Neural cell (in vitro differentiated cells): ENCODE measurements around the gene GPER1. TPM values are rescaled to one million over a fixed set of nuclear protein-coding genes. Genes with fewer than 3 reads are reported as not detected.

Experiments used
- H2AFZ ChIP-seq: fragments of 200-600, 300-800 bp; sonication (generic), shearing (Covaris generic); 2 replicates; pipeline ENCODE4 v1.6.0; 2014; ENCODE audit warnings: low read depth, mild to moderate bottlenecking, antibody characterized with exemption, low read length, moderate library complexity
- H3F3A ChIP-seq: fragments of 200-600 bp; shearing (Covaris generic); 2 replicates; pipeline ENCODE4 v1.6.1; 2016; ENCODE audit warnings: mild to moderate bottlenecking, moderate library complexity, mixed read lengths, antibody characterized with exemption, low read length; ENCODE audit not compliant: insufficient read depth, poor library complexity, severe bottlenecking
- H3K27ac ChIP-seq: fragments of 200-600, 300-800 bp; sonication (generic), shearing (Covaris generic); 2 replicates; pipeline ENCODE4 v1.5.1; 2014; ENCODE audit warnings: mild to moderate bottlenecking, low read length, moderate library complexity
- H3K27me3 ChIP-seq: fragments of 300-800, 200-600 bp; sonication (generic), shearing (Covaris generic); 2 replicates; pipeline ENCODE4 v1.6.0; 2014; ENCODE audit warnings: mild to moderate bottlenecking, low read depth, low read length, moderate library complexity; ENCODE audit not compliant: insufficient read depth
- H3K36me3 ChIP-seq: fragments of 300-800, 200-600 bp; sonication (generic), shearing (Covaris generic); 2 replicates; pipeline ENCODE4 v1.5.1; 2014; ENCODE audit warnings: mild to moderate bottlenecking, antibody characterized with exemption, low read length, moderate library complexity; ENCODE audit not compliant: insufficient read depth
- H3K4me2 ChIP-seq: fragments of 300-800, 200-600 bp; sonication (generic), shearing (Covaris generic); 2 replicates; pipeline ENCODE4 v1.6.0; 2014; ENCODE audit warnings: mild to moderate bottlenecking, low read length
- H3K4me3 ChIP-seq: fragments of 300-800, 200-600 bp; sonication (generic), shearing (Covaris generic); 2 replicates; pipeline ENCODE4 v1.5.1; 2014; ENCODE audit warnings: mild to moderate bottlenecking, low read length, moderate library complexity
- H3K79me2 ChIP-seq: fragments of 200-600 bp; shearing (Covaris generic); replicated peaks from 2 replicates; pipeline ENCODE4 v1.6.0; 2014; ENCODE audit warnings: mild to moderate bottlenecking, low read length, moderate library complexity; ENCODE audit not compliant: insufficient read depth
- H3K9ac ChIP-seq: fragments of 300-800, 200-600 bp; sonication (generic), shearing (Covaris generic); 2 replicates; pipeline ENCODE4 v1.6.1; 2016; ENCODE audit warnings: mild to moderate bottlenecking, low read length, mixed read lengths
- H3K9me2 ChIP-seq: fragments of 200-600 bp; shearing (Covaris generic); 2 replicates; pipeline ENCODE4 v1.6.1; 2016; ENCODE audit warnings: mild to moderate bottlenecking, low read length, mixed read lengths; ENCODE audit not compliant: insufficient read depth
- H3K9me3 ChIP-seq: fragments of 200-600, 300-800 bp; sonication (generic), shearing (Covaris generic); 2 replicates; pipeline ENCODE4 v1.6.1; 2016; ENCODE audit warnings: mild to moderate bottlenecking, mixed run types, low read length, moderate library complexity, mixed read lengths
- H4K20me1 ChIP-seq: fragments of 200-600 bp; shearing (Covaris generic); 2 replicates; pipeline ENCODE4 v1.6.1; 2016; ENCODE audit warnings: mild to moderate bottlenecking, mixed run types; ENCODE audit not compliant: insufficient read depth
- CTCF ChIP-seq: fragments of 450-650 bp; IDR thresholded peaks from 2 replicates; pipeline ENCODE4 v1.5.1; 2014; ENCODE audit warnings: antibody characterized with exemption, mild to moderate bottlenecking, moderate library complexity; ENCODE audit not compliant: poor library complexity, severe bottlenecking
- EP300 ChIP-seq: fragments of 450-650 bp; conservative IDR thresholded peaks from 2 replicates; pipeline ENCODE4 v1.6.1; 2014; ENCODE audit warnings: antibody characterized with exemption, mild to moderate bottlenecking, moderate library complexity; ENCODE audit not compliant: poor library complexity, severe bottlenecking
- EZH2 ChIP-seq: fragments of 200-600, 300-800 bp; shearing (Covaris generic), sonication (generic); IDR thresholded peaks from 2 replicates; pipeline ENCODE4 v1.6.1; 2014; ENCODE audit warnings: antibody characterized with exemption, low read length, borderline replicate concordance, mild to moderate bottlenecking; ENCODE audit not compliant: insufficient read depth, poor library complexity, severe bottlenecking
- MXI1 ChIP-seq: fragments of 450-650 bp; conservative IDR thresholded peaks from 2 replicates; pipeline ENCODE4 v1.6.1; 2014; ENCODE audit warnings: antibody characterized with exemption, mild to moderate bottlenecking; ENCODE audit not compliant: poor library complexity, severe bottlenecking
- POLR2AphosphoS5 ChIP-seq: IDR thresholded peaks from 2 replicates; pipeline ENCODE4 v1.6.1; 2012
- RAD21 ChIP-seq: fragments of 450-650 bp; conservative IDR thresholded peaks from 2 replicates; pipeline ENCODE4 v1.6.1; 2014; ENCODE audit warnings: antibody characterized with exemption, mild to moderate bottlenecking, moderate library complexity
- REST ChIP-seq: IDR thresholded peaks from 2 replicates; pipeline ENCODE4 v1.6.1; 2012; ENCODE audit warnings: borderline replicate concordance
- SMC3 ChIP-seq: fragments of 450-650 bp; conservative IDR thresholded peaks from 2 replicates; pipeline ENCODE4 v1.6.1; 2014; ENCODE audit warnings: antibody characterized with exemption, mild to moderate bottlenecking, moderate library complexity; ENCODE audit not compliant: poor library complexity
- TAF1 ChIP-seq: IDR thresholded peaks from 2 replicates; pipeline ENCODE4 v1.6.1; 2012; ENCODE audit warnings: low read depth
- polyA plus RNA-seq: library from polyadenylated mRNA; depleted of rRNA; stranded (reverse); fragments of >200 nt; gene quantifications from 2 replicates; pipeline ENCODE4 v1.2.3, GENCODE V29; 2014

The GPER1 gene
- polyA plus RNA-seq, 1 donor from 2014 or later = not detected

- Histone ChIP-seq H3K9me2 (no peaks in the 10 kb centered on the region), H3K27me3 (no peaks in the 10 kb centered on the region), H3K36me3 (no peaks in the 10 kb centered on the region), H2AFZ (no peak overlapping the region), H3K9me3 (no peaks in the 10 kb centered on the region), H3K9ac (no peak overlapping the region), H3K4me3 (no peak overlapping the region), H3K27ac (no peak overlapping the region), H4K20me1 (no peaks in the 10 kb centered on the region), H3F3A (no peaks in the 10 kb centered on the region), H3K79me2 (no peaks in the 10 kb centered on the region), H3K4me2 (no peak overlapping the region)
- TF ChIP-seq CTCF (peak; percentile 51), POLR2AphosphoS5 (no peak), TAF1 (no peak), SMC3 (peak; percentile 30), EP300 (no peak), EZH2 (no peak), REST (no peak), RAD21 (peak; percentile 49), MXI1 (no peak)
These were observed 22.2 kb upstream of the GPER1 start for GRCh38 chr7:1065585-1066241.

GRCh38 chr7:1066242-1066588, 21.7 kb upstream of the GPER1 start:
- Histone ChIP-seq H3K9ac (no peak overlapping the region), H3K9me2 (no peaks in the 10 kb centered on the region), H2AFZ (no peak overlapping the region), H3K4me2 (no peak overlapping the region), H3K27ac (no peak overlapping the region), H3K79me2 (no peaks in the 10 kb centered on the region), H3F3A (no peaks in the 10 kb centered on the region), H4K20me1 (no peaks in the 10 kb centered on the region), H3K9me3 (no peaks in the 10 kb centered on the region), H3K27me3 (no peaks in the 10 kb centered on the region), H3K4me3 (no peak overlapping the region), H3K36me3 (no peaks in the 10 kb centered on the region)
- no peak for TF ChIP-seq TAF1
- no peak for TF ChIP-seq MXI1
- TF ChIP-seq RAD21 = no peak
- no peak for TF ChIP-seq REST
- no peak for TF ChIP-seq CTCF
- no peak for TF ChIP-seq EZH2
- no peak for TF ChIP-seq POLR2AphosphoS5
- no peak for TF ChIP-seq SMC3
- no peak for TF ChIP-seq EP300
